HL-60/S4 treated with phorbol 12-myristate 13-acetate at 8.2 ng/mL for 4 days and 3 days (cell line): ENCODE measurements around the gene PDLIM7.

Experiments used
- in situ Hi-C: fragments of 300-500 bp; cut with MboI; formaldehyde crosslinking; loops from 2 replicates; pipeline ENCODE4 v1.15.0; 2022; ENCODE audit warnings: low sequenced_read_pairs

Gene PDLIM7

GRCh38 chr5:177524941-177525655 lies 27.7 kb upstream of the PDLIM7 start:
- in situ Hi-C loops, result no loop called here

- in situ Hi-C loops, result no loop called here
Measured at GRCh38 chr5:177524539-177524900, 27.1 kb upstream of the PDLIM7 start.

DNA sequence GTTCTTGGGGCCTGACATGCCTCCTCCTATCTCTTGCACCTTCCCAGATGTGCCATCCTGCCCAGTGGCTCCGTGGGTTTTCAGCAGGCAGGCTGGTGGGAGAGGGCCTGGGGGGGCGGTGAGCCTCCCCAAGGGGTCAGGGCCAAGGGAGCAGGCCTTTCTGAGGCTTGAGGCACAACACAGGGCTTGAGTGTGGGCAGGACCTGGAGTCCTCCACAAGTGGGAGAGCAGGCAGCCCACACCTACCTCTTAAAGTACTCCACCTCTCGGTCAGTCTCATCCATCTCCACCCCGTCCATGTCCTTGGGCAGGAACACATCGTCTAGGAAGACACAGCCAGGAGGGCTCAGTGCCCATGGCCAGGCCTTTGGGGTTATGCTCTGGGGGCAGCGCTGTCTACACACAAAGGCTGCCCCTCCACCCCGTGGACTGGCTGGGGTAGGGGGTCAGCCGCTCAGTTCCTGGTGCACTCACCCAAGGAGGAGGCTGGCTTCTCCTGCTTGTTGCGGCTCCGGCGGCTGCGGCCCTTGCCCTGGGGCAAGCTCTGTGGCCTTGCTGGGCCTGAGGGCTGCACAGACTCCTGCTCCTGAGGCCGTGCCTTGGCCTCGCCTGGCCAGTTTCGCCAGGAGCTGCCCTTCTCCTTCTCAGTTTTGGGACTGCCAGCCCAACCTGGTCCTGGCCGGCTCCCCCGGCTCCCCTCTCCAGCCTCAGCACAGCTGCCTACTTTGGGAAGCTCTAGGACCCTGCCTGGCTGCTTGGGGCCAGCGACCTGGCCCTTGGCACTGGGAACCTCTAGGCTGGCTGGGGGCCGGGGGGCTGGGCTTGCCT lies 26.5 kb upstream of the PDLIM7 start:
- in situ Hi-C loops, result no loop called here

- in situ Hi-C loops, result no loop called here
Measured at GRCh38 chr5:177520916-177521513, 23.6 kb upstream of the PDLIM7 start.

DNA sequence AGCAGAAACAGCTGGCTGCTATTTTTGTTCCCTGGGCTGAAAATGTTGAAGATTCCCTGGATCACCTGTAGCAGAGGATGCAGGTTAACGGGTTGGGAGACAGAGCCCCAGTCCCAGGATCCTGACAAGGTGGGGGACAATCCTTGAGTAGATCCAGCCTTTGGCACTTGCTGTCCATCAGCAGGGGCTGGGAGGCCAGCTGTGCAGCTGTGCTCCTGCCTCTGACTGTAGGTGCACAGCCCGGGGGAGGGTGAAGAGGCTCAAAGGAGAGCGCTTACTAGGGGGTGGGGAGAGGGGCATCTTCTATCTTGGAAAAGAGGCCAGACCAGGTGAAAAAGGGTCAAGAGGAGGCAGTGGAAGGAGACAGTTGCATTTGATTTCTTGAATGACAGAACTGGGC lies 22.9 kb upstream of the PDLIM7 start:
- in situ Hi-C loops, result no loop called here

DNA sequence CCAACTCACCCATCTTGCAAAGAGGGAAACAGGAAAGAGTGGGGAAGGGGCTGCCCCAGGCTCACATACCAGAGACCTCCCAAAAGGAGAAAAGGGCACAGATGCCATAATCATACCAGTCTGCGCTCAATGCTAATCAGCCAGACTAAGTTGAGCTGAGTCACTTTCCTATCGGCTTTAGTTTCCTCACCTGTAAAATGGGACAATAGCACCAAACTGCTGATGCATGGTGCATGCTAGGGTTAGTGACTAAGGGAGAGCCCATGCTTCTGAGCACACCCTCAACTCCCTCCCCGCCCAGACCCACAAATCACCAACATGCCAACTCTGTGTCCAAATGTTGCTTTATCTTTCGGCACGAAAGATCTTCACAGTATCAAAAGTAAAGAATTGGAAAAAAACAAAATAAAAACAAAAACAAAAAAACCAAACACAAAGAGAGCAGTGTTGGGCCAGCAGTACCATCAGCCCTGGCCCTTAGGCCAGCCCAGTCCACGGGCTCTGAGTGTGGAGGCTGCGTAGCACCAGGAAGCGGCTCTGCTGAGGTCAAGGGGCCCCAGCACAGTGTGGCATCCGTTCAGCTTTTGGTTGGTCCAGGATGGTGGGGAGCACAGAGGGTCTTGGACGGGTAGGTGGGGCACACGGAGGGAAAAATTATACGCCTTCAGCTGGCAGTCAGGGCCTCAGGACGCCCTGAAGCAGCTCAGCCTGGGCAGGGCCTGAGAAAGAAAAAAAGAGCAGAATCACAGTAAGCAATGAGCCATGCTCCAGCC lies 22.2 kb upstream of the PDLIM7 start:
- in situ Hi-C loops, result no loop called here

DNA sequence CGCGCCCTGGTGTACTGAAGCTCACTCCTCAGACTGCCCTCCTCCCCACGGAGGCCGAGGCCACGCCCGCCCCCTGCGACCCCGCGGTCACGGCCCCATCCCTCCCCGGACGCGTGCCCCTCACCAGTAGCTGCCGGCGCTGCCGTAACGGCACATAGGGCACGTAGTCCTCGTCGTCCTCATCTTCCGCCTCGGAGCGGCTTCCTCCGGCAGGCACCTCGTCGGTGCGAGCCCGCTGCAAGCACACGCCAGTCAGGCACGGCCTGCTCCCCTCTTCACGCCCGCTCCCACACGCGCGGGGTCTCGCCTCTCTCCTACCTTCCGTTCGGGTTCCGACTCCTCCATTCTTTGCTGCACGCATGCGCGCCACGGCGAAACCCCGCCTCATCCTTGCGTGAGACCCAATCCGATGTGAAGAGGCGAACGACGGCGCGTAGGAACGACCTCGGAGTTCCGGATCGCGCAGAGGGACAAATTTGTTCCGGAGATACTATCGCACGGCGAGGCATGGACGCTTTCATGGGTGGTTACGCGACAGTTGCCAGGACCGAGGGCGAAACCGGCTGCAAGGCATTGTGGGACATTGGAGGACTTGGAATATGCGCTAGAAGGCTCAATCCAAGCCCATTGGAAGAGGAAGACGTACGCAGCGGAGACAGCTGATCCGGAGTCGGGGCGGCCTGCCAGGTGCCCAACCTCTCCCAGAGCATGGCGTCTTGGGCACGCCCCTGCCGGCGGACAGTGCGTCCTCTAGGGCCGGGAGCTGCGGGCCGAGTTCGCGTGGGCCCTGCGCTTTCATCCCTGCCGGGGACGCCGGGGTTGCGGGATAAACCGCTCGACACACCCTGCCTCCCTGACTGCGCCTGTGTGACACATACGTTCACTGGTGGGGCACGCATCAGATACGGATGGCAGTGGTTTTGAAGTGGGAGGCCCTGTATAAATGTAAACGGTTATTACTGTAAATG lies 19.5 kb upstream of the PDLIM7 start, which contains the start of gene DDX41:
TSS of gene DDX41 (minus strand) at position 361 of the 968 bp plus-strand sequence. CDS start at position 345, 16 bp downstream.
- in situ Hi-C loops, result no loop called here

DNA sequence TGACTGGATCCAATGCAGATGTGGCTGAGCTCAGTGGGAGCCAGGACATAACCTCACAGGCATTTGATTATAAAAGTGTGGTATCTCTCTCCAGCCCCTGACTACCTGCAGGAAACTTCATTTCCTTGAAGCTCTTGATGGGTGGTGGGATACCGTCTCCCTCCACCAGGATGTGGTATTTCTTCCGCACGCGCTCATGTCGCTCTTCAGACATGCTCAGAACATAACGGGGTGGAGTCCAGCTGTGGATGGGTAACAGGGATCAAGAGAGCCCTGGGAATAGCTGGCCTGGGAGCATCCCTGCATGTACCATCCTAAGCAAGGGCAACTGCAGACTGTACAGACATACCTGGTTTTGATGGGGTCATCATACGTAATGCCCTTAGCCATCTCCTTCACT lies 18.2 kb upstream of the PDLIM7 start:
- in situ Hi-C loops, result no loop called here

- in situ Hi-C loops, result no loop called here
Measured at GRCh38 chr5:177514541-177514940, 17.1 kb upstream of the PDLIM7 start.

- in situ Hi-C loops, result no loop called here
Measured at GRCh38 chr5:177513500-177513899, 16.1 kb upstream of the PDLIM7 start.

- in situ Hi-C loops, result no loop called here
Measured at GRCh38 chr5:177512736-177513380, 15.5 kb upstream of the PDLIM7 start.

GRCh38 chr5:177511796-177512675 lies 14.6 kb upstream of the PDLIM7 start:
- in situ Hi-C loops, result no loop called here

DNA sequence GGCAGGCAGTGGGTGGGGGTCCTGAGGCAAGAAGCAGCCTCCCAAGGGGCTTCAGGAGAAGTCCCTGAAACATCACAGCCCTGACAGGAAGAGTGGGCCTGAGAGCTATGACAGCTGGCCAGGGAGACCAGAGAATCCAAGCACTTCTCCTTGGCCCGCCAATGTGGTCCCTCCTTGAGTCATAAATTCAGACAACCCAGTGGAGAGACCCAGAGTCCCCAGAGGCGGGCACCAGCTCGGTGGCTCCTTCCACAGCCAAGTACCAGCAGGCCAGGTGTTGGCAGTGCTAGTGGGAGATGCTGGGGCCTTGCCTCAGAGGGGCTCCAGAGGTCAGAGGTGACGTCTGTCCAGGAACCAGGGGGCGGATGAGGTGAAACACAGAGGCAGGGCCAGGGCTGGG lies 13.8 kb upstream of the PDLIM7 start:
- in situ Hi-C loops, result no loop called here

- in situ Hi-C loops, result no loop called here
Measured at GRCh38 chr5:177510567-177511053, 13.2 kb upstream of the PDLIM7 start.

DNA sequence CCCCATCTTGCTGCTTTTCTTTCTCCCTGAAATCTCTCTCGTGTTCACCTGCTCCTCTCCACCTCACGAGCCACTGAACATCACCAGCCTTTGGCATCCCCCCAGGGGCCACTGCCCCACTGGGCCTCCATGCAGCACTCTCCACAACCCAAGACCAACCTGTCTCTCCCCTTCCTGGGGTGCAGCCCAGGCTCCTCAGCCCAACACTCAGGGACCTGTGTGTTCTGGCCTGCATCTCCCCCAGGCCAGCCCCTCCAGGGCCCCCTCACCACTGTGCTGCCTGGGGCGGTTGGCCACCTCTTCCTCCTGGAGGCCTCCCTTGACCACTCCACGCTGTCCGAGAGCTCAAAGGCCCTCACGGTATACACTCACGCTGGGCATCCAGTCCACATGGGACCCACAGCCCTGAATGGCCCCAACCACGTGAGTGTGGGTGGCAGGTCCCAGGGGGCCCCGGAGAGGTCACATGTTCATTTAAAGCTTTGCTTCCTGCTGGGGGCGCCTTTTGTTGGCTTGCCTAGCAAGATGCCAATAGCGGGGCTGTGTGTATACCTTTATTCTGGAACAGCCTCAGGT lies 12.7 kb upstream of the PDLIM7 start:
- in situ Hi-C loops, result no loop called here

GRCh38 chr5:177509381-177509951 lies 12.1 kb upstream of the PDLIM7 start, which contains the start of gene DOK3:
TSS of gene DOK3 (minus strand) at chr5:177509826. CDS start at chr5:177509540, 286 bp downstream.
- in situ Hi-C loops, result no loop called here

DNA sequence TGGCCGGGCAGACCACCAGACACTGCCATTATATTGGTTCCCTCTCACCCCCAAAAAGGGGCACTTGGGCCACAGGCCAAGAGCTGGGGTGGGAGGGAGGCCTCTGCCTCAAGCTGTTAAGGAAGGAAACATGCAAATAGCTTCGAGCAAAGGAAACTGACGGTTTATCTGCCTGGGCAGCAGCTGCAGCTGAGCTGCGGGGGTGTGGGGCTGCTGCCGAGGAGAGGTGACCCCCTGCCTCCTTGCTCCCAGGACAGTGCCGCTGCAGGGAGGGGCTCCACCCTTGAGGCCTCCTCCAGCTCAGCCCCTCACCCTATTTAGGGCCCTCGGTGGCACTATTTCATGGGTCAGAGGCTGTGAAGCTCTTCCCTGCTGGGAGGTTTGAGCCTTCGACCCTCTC lies 11.4 kb upstream of the PDLIM7 start:
- in situ Hi-C loops, result no loop called here

GRCh38 chr5:177508221-177508611 lies 10.8 kb upstream of the PDLIM7 start:
- in situ Hi-C loops, result no loop called here
